Measurements from ENCODE around the gene CAND2.
"Not testable (repeated sequence)": the region's sequence is repeated elsewhere in the genome, so short reads cannot be mapped to it uniquely, and the experiment has no call there.

CAND2 gene

DNA sequence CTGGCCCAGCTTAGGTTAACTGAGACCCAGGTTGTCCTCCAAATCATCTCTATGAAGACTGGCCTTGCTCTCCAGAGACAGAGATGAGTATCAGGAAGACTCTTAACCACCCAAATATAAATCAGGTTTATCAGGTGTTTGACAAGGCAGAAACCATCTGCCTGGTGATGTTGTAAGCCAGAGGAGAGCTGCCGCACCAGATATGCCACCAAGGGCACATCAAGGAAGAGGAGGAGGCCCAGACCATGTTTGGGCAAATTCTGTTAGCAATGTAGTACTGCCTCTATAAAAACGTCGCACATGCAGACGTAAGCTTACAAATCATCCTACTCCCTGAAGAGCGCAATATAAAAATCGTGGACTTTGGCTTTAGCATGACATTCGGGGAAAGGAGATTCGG is 65.9 kb downstream of the CAND2 start:
- DNase-seq (ENCODE audit: low spot score) = no peak

DNA sequence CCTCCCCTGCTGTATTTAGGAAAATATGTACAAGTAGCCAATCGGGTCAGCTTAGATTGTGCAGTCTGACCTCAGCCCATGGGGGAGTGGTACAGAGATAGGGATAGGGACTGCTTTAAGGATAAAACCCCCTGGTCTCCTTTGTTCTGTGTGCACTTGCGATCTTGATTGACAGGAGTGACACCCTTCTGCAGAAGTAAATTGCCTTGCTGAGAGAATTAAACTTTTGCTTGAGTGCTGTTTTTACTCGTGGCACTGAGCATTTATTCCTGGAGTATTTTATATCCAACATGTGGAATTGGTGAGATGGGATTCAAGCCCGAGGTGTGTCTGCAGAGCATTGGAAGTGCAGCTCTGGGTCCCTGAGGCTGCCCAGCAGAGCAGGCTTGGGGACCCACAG is 68.8 kb downstream of the CAND2 start:
- no peak for DNase-seq (ENCODE audit: low spot score)

DNA sequence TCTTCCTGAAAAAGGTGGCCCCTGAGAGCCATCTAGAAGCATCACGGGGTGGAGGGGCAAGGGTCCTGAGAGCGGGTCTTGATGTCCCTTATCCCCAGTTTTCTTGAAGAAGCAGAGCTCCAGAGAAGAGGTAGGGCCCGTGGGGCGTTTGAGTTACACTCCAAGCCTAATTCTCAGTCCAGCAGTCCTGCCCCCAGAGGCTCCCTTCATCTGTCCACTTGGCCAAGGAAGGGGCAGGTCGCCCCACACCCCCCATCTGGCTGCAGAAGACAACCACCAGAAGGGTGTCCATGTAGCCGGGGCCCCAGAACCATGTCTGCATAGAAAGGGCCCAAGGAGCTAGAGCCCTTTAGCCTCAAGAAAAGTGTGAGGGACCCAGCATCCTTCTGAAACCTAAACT is 70.4 kb downstream of the CAND2 start:
- DNase-seq (ENCODE audit: low spot score) = no peak

DNA sequence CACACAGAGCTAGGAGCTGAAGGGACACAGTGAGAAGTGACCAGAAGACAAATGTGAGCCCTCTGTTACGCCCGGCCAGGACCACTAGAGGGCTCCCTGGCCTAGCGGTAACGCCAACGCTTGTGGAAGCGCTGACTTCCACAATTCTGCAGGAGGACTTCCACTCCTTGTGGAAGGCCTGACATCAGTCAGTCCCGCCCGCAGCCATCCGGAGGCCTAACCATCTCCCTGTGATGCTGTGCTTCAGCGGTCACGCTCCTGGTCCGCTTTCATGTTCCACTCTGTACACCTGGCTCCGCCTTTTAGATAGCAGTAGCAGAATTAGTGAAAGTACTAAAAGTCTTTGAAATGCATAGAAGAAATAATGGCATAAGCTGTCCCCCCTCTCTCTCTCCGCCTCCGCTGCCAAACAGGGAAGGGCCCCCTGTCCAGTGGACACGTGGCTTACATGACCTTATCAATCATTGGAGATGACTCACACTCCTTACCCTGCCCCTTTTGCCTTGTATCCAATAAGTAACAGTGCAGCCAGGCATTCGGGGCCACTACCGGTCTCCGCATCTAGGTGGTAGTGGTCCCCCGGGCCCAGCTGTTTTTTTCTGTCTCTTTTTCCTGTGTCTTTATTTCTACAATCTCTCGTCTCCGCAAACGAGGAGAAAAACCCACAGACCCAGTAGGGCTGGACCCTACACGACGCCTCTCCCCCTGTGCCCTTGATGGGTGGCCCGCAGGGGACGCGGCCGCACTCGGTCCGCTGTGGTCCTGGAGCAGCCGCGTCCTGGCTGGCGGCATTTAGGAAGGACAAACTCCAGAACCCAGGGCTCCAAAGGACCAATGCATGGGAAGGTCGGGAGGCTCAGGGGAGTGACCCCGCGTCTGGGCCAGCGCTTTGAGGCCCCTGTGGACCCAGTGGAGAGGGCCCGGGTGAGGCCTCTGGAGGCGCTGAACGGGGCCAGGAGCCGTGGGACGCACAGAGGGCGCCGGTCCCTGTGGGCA is 71.9 kb downstream of the CAND2 start:
- DNase-seq (ENCODE audit: low spot score) = peak; percentile 88

DNA sequence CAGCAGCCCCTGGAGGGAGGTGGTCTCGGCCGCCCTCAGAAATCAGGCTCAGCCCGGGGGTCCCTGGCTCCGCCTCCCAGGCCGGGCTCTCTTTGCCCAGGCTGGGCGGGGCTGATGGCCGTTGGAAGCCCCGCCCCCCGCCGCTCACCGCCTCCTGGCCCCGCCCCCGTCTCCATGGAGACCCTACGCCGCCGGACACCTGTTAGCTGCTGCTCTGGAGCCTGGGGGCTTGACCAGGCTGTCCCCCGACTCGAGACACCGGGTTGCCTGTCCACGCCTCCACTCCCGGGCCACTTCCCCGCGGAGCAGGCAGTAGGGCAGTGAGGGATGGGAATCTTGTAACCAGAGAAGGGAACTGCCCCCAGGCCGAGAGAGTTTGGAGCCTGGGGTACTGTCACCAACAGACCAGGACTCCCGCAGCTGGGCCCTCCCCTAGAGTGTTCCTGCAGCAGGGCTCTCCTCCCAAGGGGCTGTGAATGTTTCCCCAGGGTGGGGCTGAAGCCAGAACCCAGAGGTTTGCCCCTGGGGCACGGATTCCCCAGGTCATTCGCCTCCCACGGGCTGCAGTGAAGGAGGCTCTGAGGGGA is 72.6 kb downstream of the CAND2 start:
- peak; percentile 92 for DNase-seq (ENCODE audit: low spot score)

DNA sequence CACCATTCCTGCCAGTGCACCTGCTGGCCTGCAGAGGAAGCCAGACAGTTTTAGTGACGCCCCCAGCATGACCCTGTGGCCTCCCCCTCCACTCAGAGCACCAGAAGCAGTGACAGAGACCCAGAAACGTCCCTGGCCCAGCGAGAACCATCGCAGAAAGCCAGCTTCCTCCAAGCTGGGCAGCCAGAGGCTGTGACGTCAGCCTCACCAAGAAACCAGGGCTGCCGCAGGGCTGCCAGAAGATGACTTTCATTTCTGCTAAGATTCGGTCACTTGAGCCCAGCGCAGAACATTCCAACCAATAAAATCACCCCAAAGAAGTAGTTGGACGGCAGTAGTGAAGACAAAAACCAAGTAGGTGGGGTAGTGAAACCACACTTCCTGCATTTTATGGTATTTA is 74.5 kb downstream of the CAND2 start:
- DNase-seq (ENCODE audit: low spot score) = no peak

DNA sequence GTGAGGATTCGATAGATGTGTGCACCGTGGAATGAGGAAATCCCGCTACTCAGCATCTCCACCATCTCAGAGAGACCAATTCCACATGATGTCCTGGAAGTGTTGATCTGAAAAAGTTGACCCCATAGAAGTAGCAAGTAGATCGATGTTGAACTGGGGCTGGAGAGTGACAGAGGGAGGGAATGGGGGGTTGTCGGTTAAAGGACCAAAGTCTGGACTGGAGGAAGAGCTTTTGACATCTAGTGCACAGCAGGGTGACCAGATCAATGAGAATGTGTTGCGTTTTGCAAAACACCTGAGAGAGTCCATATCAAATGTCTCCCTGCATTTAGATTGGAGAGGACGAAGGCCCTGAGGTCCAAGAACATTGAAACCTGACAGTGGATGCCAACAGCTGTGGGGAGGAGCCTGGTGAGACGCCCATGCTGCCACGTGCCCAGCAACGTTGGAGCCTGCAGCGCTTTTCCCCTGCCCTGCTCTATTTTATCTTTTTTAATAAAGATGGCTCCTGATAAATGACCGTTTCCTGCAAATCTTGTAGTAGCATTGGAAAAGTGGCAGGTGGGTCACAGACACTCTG is 75.0 kb downstream of the CAND2 start:
- no peak for DNase-seq (ENCODE audit: low spot score)

DNA sequence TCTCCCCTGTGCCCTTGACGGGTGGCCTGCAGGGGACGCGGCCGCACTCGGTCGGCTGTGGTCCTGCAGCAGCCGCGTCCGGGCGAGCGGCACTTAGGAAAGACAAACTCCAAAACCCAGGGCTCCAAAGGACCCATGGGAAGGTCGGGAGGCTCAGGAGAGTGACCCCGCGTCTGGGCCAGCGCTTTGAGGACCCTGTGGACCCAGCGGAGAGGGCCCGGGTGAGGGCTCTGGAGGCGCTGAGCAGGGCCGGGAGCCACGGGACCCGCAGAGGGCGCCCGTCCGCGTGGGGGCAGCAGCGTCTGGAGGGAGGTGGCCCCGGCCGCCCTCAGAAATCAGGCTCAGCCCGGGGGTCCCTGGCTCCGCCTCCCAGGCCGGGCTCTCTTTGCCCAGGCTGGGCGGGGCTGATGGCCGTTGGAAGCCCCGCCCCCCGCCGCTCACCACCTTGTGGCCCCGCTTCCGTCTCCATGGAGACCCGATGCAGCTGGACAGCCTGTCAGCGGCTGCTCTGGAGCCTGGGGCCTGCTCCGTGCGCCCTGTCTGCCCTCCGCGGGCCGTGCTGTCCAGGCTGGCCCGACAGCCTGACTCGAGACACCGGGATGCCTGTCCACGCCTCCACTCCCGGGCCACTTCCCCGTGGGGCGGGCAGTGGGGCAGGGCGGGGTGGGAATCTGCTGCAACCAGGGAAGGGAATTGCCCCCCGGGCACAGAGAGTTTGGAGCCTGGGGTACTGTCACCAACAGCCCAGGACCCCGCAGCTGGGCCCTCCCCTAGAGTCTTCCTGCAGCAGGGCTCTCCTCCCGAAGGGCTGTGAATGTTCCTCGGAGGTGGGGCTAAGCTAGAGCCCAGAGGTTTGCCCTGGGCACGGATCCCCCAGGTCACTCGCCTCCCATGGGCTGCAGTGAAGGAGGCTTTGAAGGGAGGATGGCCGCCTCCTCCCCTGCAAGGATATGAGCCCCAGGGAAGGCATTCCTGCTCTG is 79.7 kb downstream of the CAND2 start:
- DNase-seq (ENCODE audit: low spot score) = peak; percentile 93

DNA sequence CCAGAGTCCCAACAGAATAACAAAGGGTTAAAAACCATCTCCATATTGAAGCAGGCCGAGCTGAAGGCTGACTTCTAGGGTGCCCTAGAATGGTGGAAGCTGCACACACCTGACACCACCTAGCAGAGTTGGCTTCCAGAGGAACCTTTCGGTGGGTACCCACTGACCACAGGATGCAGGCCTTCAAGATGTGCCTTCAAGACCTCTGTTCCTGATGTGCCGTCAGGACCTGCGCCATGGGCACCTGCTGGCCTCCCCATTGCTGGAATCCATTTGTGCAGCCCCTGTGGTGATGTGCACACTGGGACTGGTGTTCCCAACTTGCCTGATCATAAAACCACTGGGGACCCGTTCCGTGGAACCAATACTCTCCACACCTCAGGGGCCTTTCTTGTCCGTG is 80.6 kb downstream of the CAND2 start:
- DNase-seq (ENCODE audit: low spot score) = no peak

DNA sequence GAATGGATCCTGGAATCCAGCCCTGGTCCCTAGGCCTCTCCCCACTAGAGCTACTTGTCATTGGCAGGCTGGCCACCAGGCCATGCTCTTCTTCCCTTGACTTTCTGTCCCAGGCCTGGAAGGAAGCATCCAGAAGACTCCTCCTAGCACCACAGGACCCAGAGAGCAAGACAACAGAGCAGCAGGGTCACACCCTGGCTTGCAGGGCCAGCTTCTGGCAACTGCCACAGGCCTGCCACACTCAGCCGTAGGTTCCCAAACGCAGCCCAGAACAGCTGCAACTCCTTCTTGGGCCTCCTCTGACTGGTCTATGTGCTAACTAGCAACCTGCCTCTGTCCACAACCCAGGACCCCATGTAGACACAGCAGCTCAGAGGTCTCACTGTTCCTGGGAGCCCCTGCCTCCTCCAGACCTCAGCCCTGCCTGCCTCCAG is 81.7 kb downstream of the CAND2 start:
- no peak for DNase-seq (ENCODE audit: low spot score)

DNA sequence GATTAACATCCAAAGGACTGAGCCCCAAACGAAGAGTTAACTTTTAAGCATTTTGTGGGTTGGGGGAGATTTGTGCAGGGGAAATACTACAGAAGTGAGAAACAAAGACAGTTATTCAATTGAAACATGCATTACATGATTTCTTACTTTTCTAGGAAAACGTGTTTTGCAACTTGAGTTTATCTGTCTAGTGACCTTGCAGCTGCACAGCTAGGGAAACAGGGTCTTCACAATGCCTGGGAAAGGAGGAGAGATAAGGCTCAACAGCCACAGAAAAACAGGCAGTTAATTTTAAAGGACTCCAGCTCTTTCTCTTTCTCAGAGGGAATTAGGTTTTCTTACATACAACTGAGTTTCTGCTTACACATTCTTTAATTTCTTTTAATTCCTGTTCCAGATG is 82.3 kb downstream of the CAND2 start:
- not testable (repeated sequence) for DNase-seq (ENCODE audit: low spot score)

DNA sequence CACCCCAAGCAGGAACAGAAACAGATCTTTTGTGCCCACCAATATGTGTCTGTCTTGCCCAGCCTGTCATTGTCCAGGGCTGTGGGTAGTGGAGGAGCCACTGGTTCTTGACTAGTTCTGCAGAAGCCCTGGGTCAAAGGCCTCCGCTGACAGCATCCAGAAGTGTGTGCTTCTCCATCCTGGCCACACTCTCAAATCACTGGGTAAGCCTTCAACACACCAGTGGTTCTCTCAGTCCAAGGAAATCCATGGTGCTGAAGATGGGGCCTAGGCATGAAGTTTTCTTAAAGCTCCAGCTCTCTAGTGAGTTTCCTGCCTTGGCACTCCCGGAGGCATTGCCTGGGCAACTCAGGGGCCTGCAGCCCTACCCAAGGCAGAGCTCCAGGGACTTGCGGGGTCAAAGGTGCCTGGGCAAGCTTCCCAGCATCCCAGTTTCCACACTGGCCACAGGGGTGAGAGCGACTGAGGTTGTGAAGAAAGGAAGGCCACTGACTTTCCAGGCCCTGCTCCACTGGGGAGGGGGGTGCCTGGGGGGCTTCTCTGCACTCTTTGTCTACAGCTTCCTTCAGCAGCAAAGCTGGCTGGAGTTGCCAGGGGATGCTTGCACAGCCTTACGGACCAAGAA is 82.8 kb downstream of the CAND2 start:
- DNase-seq (ENCODE audit: low spot score) = no peak

DNA sequence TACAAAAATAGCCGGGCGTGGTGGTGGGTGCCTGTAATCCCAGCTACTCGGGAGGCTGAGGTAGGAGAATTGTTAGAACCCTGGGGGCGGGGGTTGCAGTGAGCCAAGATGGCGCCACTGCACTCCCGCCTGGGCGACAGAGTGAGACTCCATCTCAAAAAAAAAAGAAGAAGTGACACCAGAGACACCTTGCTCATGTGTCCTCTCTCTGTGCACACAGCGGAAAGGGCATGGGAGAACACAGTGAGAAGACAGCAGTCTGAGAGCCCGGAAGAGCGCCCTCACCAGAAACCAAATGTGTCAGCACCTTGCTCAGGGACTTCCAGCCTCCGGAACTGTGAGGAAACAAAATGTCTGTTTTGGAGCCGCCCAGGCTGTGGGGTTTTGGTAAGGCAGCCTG is 85.4 kb downstream of the CAND2 start:
- DNase-seq (ENCODE audit: low spot score) = not testable (repeated sequence)

DNA sequence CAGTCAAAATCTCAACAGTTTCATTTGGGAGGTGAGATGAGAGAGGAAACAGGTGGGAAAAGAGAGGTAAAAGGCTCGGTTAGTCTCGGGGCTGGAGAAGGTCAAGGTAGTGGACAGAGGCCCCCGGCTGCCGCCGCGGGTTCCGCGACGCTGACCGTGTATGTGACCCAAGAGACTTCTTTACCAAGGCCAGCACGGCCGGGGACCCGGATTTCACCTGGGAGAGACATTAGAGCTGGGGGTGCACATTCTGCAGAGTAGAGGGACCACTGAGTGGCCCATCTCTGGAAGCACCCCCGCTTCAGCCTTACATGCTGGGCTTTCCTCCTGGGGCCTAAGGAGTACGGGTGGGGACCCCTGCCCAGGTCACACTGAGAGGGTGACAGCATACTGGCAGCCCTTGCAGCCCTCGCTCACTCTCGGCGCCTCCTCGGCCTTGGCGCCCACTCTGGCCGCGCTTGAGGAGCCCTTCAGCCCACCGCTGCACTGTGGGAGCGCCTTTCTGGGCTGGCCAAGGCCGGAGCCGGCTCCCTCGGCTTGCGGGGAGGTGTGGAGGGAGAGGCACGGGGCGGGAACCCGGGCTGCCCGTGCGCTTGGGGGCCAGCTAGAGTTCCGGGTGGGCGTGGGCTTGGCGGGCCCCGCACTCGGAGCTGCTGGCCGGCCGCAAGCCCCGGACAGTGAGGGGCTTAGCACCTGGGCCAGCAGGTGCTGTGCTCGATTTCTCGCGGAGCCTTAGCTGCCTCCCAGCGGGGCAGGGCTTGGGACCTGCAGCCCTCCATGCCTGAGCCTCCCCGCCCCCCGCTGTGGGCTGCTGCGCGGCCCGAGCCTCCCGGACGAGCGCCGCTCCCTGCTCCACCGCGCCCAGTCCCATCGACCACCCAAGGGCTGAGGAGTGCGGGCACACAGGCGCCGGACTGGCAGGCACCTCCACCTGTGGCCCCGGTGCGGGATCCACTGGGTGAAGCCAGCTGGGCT is 86.1 kb downstream of the CAND2 start:
- no peak for DNase-seq (ENCODE audit: low spot score)

DNA sequence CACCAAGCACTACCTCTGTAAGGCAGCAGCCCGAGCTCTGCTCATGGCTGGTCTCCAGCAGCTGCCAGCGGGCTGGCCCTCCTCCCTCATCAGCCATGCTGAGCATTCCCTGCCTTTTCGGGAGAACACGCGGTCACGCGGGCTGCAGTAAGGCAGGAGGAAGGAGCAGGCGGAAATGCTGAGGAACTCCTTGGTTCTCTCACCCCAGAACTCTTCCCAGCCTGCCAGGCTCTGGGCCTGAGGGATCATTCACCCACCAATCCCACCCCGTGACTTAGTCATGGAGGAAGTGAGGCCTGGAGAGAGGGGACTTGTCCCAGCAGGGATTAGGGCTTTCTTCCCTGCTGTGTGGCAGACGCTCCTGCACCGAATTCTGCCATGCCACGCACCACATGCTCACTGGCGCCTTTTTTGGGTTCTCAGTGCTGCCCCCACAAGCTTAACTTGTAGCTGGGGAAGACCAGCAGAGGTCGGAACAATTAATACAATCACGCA is 87.8 kb downstream of the CAND2 start:
- no peak for DNase-seq (ENCODE audit: low spot score)

Measured in ecto neural progenitor cell (in vitro differentiated cells).